Measurements from ENCODE around the gene CEP85. TPM values are rescaled to one million over a fixed set of nuclear protein-coding genes. Genes with fewer than 3 reads are reported as not detected.

CEP85 gene
- total and polyA plus RNA-seq, 9 of the 15 experiments (the other 6 are each of a cell fraction or from before 2014, with no cell fraction given): 42.1 to 140 (median 92.6) TPM

GRCh38 chr1:26263212-26263611, 29.2 kb downstream of the CEP85 start:
- CTCF ChIA-PET (ENCODE audit: low intra/inter-chr PET ratio): no interaction called here
- in situ Hi-C loops (cut with MboI): no loop called here

GRCh38 chr1:26265405-26265804, 31.4 kb downstream of the CEP85 start:
- POLR2A ChIA-PET: no interaction called here
- DNase-seq (ENCODE audit: extremely low read depth in 1 of 4, low spot score in 3 of 4) (no peak), ATAC-seq (no peak), FAIRE-seq (no peak)
- no peak overlapping the region for H3K4me3 ChIP-seq
- BruUV-seq (replicated peaks): no TSS peak
- no peaks in the 10 kb centered on the region for H4K20me1 ChIP-seq (replicated peaks; ENCODE audit: control insufficient read depth, insufficient read depth, low read length)
- peaks cover 17% of the 10 kb centered on the region; the same call in 1 of the 3 replicates for H3K79me2 ChIP-seq (ENCODE audit: control insufficient read depth, insufficient read depth, low read length)
- H3K27me3 ChIP-seq (ENCODE audit: control insufficient read depth in 2 of 2, insufficient read depth in 2 of 2, low read length in 2 of 2): no peaks in the 10 kb centered on the region
- no peak overlapping the region for H3K4me2 ChIP-seq (ENCODE audit: insufficient read depth, low read length)
- H3K36me3 ChIP-seq (ENCODE audit: control insufficient read depth, insufficient read depth, low read length): peaks cover 97% of the 10 kb centered on the region
- in situ Hi-C loops (cut with MboI): no loop called here
- no peaks in the 10 kb centered on the region; a peak in 1 of 5 replicates for H3K4me1 ChIP-seq (replicated peaks in 1 of 2; ENCODE audit: control insufficient read depth in 2 of 2, insufficient read depth in 2 of 2, low read length in 2 of 2)
- TF ChIP-seq ZNF609 (CRISPR knock-in tag; IDR thresholded peaks at IDR 0.05; ENCODE audit: borderline replicate concordance): no peak
- H3K9me3 ChIP-seq (replicated peaks; ENCODE audit: control insufficient read depth, insufficient read depth, low read depth, low read length): peaks cover 7% of the 10 kb centered on the region; the same call in 1 of the 2 replicates
- CTCF ChIA-PET (ENCODE audit: low intra/inter-chr PET ratio): no interaction called here
- H3K9ac ChIP-seq (ENCODE audit: insufficient read depth in 1 of 2, low read depth in 2 of 2, low read length in 2 of 2): no peak overlapping the region
- H3K27ac ChIP-seq (ENCODE audit: extremely low read depth, low read depth, low read length): no peak overlapping the region
- no peak overlapping the region for H2AFZ ChIP-seq (ENCODE audit: low read depth, low read length)
- intact Hi-C loops (cut with micrococcal nuclease): no loop called here
- WGBS (ENCODE audit: insufficient coverage, low coverage, missing lambda C conversion rate): 93% methylated on average over 1 of the region's 1 CpG
- H3K9me1 ChIP-seq (ENCODE audit: control insufficient read depth, insufficient read depth, low read length): no peaks in the 10 kb centered on the region

More at GRCh38 chr1:26263212-26263611, 29.2 kb downstream of the CEP85 start:
- Histone ChIP-seq H3K27ac (ENCODE audit: extremely low read depth, low read depth, low read length) (no peak overlapping the region), H2AFZ (ENCODE audit: low read depth, low read length) (no peak overlapping the region), H3K27me3 (ENCODE audit: control insufficient read depth in 2 of 2, insufficient read depth in 2 of 2, low read length in 2 of 2) (no peaks in the 10 kb centered on the region), H3K9me3 (replicated peaks; ENCODE audit: control insufficient read depth, insufficient read depth, low read depth, low read length) (0 out of 2 replicates have a peak, but pooled peaks cover 2% of the 10 kb centered on the region), H3K9ac (ENCODE audit: insufficient read depth in 1 of 2, low read depth in 2 of 2, low read length in 2 of 2) (no peak overlapping the region), H3K4me1 (replicated peaks in 1 of 2; ENCODE audit: control insufficient read depth in 2 of 2, insufficient read depth in 2 of 2, low read length in 2 of 2) (no peaks in the 10 kb centered on the region), H3K36me3 (ENCODE audit: control insufficient read depth, insufficient read depth, low read length) (peaks cover 98% of the 10 kb centered on the region), H3K9me1 (ENCODE audit: control insufficient read depth, insufficient read depth, low read length) (no peaks in the 10 kb centered on the region), H3K4me2 (ENCODE audit: insufficient read depth, low read length) (no peak overlapping the region), H3K79me2 (ENCODE audit: control insufficient read depth, insufficient read depth, low read length) (peaks cover 17% of the 10 kb centered on the region; the same call in 1 of the 3 replicates), H3K4me3 (no peak overlapping the region), H4K20me1 (replicated peaks; ENCODE audit: control insufficient read depth, insufficient read depth, low read length) (no peaks in the 10 kb centered on the region)
- WGBS (ENCODE audit: insufficient coverage, low coverage, missing lambda C conversion rate): 97% methylated on average over 5 of the region's 5 CpGs
- DNase-seq (ENCODE audit: extremely low read depth in 1 of 4, low spot score in 3 of 4) (no peak), FAIRE-seq (no peak), ATAC-seq (no peak)
- TF ChIP-seq L3MBTL2 (IDR thresholded peaks at IDR 0.05) (no peak), ZKSCAN8 (CRISPR knock-in tag; IDR thresholded peaks at IDR 0.05) (no peak), JUND (IDR thresholded peaks at IDR 0.05; ENCODE audit: borderline replicate concordance, low read depth, low read length) (no peak), JUND (tag; IDR thresholded peaks at IDR 0.05; ENCODE audit: borderline replicate concordance, low read depth, low read length) (no peak), MXD1 (CRISPR knock-in tag; IDR thresholded peaks at IDR 0.05; ENCODE audit: borderline replicate concordance, poor library complexity, severe bottlenecking) (no peak), SP2 (IDR thresholded peaks at IDR 0.05; ENCODE audit: extremely low read depth, low read depth, low read length, poor library complexity, severe bottlenecking) (no peak), CXXC5 (CRISPR knock-in tag; IDR thresholded peaks at IDR 0.05) (no peak), DDX20 (tag; IDR thresholded peaks at IDR 0.05; ENCODE audit: low read depth) (no peak)
- POLR2A ChIA-PET: interaction anchor here (1.2 to 2.4 kb wide), 3 partner anchors 10 to 15 kb away, joined by 3 to 9 read pairs (median 5); partner anchors contain the start of gene SH3BGRL3
- BruUV-seq (replicated peaks): no TSS peak
- intact Hi-C loops (cut with micrococcal nuclease): no loop called here

All from K562 (cell line).